KG1 (cell line): ENCODE data around the gene COL11A1.
"Not testable (repeated sequence)": the region's sequence is repeated elsewhere in the genome, so short reads cannot be mapped to it uniquely, and the experiment has no call there.

Source experiments
- DNase-seq: peaks from one replicate; lab custom pipeline; 2025; lab: John Stamatoyannopoulos, UW

The COL11A1 gene

DNA sequence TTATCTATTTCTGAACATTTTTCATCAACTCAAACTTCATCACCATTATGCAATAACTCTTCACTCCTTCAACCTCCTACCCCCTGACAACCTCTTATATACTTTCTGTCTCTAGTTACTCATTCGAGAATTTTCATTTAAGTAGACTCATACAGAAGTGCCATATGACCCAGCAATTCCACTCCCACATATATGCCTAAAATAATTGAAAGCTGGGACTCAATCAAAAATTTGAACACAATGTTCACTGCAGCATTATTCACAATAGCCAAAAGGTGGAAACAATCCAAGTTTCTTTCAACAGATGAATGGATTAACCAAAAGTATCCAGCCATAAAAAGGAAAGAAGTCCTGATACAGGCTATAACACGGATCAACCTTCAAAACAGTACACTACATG is 24.1 kb downstream of the COL11A1 start:
- DNase-seq = no peak

DNA sequence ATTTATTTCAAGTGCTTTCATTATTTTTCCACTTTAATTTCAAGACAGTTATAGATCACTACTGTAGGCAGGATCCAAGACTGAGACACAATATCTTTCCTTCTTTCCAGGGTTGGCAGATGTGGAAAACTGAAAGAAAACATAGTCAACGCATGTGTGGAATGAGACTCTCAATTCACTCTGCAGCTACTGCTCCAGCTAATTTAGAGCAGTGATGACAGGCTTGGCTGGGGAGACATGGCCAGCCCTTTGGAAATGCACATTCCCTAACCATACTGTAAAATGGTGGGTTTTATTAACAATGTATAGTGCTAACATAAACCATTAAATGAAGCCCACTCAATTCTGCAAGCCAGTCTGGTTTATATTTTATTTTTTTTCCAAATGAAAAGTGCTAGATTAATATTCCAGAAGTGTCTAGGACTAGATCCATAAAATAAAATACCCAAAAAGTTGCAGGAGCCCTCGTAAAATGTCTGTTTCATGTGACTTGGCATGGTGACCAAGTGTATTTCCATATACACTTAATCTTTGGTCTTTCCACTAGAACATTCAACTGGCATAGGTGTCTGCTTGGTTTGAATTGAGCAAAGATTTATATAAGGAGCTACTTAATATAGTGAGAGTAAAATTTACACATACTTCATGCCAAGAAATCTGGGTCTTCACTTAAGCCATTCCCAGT is 32.9 kb downstream of the COL11A1 start:
- no peak for DNase-seq

DNA sequence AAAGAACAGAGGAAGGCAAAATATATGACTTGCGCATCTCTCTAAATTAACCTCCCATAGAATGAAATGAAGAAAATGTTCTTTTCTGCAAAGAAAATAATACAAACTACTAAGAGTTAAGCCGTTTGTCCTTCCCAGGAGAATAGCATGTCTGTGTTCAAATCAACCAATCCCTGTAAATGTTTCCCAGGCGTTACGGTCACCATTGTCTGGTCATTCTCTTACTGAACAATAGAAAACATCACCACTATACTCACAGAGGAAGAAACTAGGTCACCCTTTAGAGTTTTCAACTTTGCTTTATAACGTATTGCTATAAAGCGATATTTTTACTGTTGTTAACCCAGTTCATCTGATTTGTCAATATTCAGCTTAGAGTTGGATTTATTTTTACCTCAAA is 34.1 kb downstream of the COL11A1 start:
- no peak for DNase-seq

GRCh38 chr1:103069201-103069600 is 39.1 kb downstream of the COL11A1 start:
- no peak for DNase-seq

GRCh38 chr1:103063921-103064320 is 44.4 kb downstream of the COL11A1 start:
- no peak for DNase-seq

DNA sequence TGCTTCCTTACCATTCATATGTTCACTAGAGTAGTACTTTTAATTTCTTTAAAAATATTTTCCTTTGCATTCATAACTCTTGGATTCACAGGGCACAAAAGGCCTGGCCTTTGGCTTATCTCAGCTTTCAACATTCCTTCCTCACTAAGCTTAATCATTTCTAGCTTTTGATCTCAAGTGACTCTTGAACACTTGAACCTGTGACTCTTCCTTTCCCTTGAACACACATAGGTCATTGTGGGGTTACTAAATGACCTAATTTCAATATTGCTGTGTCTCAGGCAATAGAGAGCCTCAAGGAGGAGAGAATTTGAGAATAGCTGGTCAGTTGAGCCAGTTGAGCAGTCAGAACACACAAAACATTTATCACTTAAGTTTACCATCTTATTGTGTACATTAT is 49.9 kb downstream of the COL11A1 start:
- no peak for DNase-seq

DNA sequence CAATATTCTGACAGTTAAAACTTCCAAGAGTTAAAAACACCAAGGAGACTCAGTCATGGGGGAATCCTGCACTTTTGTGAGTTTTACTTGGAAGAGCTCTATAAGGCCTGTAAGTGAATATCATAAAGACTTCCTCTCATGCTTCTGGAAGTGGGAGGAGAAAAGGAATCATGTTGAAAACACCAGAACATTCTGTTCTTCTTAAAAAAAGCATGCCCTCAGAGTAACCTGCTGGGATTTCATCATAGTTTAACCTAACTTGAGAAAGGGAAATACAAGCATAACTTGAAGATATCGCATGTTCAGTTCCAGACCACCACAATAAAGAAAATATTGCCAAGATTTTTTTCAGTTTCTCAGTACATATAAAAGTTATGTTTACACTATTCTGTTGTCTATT is 51.9 kb downstream of the COL11A1 start:
- DNase-seq = no peak

DNA sequence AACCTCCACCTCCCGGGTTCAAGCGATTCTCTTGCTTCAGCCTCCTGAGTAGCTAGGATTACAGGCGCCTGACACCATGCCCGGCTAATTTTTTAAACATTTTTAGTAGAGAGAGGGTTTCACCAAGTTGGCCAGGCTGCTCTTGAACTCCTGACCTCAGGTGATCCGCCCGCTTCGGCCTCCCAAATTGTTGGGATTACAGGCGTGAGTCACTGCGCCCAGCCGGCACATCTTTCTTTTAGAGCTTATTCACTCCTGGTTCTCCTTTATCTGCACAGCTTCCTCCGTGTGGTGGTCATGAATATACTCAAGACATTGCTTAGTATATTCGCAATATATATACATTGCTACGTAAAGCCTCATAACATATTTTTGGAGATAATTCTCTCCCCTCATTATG is 80.2 kb downstream of the COL11A1 start:
- not testable (repeated sequence) for DNase-seq

DNA sequence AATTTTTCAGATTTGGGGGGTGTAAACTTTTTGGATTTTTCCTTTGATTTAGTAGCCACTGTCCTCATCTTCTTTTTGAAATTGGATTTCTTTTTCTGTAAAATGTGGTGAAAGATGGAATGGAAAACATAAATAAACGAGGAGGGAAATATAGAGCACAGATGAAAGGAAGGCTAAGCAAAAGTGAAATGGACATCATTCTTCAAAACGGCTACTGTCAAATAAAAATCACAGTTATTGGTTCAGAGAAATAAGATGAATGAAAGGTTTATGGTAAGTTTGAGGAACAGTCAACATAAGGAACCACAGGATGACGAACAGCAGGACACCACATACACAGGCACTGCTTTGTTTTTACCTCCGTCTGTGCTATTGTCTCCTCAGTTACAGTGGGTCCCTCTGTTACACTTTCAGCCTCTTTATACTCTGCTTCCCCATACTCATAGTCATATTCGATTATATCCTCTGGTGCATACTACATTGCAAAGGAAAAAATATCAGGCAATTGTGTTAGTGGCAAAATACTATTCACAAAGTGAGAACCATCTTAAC is 82.4 kb downstream of the COL11A1 start:
- no peak for DNase-seq

DNA sequence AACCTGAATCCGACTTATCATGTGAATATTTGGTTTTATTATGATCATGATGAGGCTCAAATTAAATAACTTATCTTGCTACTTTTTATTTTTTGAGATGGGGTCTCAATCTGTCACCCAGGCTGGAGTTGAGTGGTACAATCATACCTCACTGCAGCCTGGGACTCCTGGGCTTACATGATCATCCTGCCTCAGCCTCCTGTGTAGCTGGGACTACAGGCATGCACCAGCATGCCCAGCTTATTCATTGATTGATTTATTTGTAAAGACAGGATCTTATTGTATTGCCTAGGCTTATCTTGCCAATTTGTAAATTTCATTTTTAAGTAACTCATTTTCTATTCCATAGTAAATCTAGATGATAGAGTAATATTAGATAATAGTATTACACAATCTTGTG is 84.3 kb downstream of the COL11A1 start:
- DNase-seq = no peak

GRCh38 chr1:103002005-103002404 is 106.3 kb downstream of the COL11A1 start:
- DNase-seq = no peak

DNA sequence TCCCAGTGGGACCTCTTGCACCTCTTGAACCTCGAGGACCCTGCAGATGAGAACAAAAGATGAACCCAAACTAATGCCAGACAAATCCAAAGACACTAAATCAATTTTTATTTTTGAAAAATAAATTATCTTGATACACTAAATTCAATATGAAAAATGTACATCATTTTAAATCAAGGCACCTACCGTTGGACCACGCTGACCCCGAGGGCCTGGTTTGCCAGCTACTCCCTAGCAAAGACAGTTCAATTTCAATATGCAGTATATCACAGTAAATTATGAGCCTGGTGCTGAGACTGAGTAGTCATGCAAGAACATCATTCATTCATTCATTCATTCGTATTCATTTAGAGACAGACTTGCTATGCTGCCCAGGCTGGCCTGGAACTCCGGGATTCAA is 129.4 kb downstream of the COL11A1 start:
- no peak for DNase-seq

GRCh38 chr1:102977292-102977691 is 131.0 kb downstream of the COL11A1 start:
- no peak for DNase-seq

DNA sequence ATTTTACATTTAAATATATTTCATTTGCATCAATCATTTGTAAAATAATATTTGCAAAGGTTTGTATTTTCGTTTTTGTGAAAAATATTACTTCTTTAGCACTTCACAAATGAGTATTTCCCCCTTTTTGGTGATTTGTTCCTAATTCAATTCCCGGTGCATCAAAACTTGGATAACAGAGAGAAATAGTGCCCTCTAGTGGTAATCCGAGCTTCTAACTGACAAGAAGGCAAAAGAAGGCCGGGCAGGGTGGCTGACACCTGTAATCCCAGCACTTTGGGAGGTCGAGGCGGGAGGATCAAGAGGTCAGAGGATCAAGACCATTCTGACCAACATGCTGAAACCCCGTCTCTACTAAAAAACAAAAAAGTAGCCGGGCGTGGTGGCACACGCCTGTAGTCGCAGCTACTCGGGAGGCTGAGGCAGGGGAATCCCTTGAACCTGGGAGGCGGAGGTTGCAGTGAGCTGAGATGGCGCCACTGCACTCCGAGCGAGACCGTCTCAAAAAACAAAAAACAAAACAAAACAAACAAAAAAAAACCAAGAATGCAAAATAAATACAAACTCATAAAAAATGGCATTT is 137.7 kb downstream of the COL11A1 start:
- DNase-seq = peak; percentile 28

DNA sequence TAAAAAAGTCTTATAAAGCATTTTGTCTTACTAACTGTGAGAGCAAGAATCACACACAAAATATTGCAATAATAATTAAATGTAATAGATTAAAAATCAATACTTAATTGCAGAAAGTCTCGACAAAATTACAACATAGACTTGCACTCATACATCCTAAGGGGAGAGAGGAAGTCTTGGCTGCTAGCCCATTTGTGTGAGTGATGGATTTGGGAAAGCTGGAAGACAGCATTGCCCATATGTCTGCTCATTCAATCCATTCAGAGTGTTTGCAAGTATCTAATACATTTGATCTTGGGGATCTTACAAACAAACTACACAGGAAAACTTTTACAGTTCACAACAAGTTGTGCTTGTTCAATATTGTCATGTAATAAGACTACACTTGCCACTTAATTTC is 140.5 kb downstream of the COL11A1 start:
- no peak for DNase-seq

DNA sequence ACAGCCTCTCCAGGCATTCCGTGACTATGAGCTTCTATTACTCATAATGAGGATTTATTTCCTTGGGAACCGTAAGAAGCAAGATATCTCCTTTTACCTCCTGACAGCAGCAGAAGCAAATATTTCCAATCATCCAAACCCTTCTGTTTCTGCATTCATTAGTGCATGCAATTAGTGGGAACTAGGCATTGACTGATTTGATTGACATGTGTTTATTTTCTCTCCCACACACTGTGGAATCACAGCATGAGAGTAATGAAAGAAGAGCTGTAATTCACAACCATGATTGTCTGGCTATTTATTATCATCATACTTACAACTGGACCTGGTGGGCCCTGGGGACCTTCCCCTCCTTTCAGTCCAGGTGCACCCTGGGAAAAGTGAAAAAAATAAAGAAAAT is 146.8 kb downstream of the COL11A1 start:
- DNase-seq = no peak

DNA sequence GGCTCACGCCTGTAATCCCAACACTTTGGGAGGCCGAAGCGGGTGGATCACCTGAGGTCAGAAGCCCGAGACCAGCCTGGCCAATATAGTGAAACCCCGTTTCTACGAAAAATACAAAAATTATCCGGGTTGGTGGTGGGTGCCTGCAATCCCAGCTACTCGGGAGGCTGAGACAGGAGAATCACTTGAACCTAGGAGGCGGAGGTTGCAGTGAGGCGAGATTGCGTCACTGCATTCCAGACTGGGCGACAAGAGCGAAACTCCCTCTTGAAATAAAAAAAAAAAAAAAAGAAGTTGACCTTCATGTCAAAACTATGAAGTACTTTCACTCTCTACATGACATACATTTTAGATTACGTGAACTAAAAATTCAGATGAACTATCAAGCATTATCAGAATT is 153.7 kb downstream of the COL11A1 start:
- no peak for DNase-seq

GRCh38 chr1:102952400-102952799 is 155.9 kb downstream of the COL11A1 start:
- DNase-seq = no peak

DNA sequence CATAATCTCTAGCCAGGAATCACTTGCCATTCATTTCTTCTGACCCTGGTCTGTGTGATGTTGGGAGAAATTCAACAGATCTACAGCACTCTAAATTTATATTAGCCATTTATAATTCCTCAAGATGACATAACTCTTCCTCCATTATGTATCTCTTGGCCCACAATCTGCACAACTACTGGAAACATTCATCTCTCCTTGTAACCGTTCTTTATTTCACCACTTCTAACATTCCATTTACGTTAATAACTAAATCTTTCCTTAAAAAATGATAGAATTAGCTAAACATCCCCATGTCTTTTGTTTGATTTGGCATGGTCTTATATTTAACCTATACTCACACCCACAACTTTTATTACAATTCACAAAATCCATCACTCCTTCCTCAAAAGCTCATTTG is 166.0 kb downstream of the COL11A1 start:
- no peak for DNase-seq

DNA sequence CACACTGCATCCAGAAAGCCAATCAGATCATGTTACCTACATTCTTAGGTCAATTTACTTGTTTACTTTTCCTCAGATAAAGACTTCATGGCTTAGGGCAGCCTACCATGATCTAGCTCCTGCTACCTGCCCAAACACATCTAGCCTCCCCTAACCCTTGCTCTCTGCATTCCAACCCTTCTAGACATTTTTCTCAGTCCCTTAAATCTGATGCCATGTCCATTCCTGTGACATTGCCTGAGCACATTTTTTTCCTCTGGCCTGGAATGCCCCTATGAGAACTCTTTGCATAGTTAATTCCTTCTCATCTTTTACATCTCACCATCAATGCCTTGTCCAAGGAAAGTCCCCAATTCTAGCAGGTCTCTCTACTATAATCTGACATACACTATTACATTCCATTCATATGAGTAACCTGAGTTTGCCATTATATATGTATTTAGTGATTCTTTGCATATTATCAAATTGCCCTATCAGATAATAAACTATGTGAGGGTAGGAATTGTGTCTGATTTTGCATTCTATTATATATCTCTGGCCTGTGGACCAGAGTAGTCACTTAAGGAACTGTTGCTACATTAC is 166.9 kb downstream of the COL11A1 start:
- DNase-seq = no peak

DNA sequence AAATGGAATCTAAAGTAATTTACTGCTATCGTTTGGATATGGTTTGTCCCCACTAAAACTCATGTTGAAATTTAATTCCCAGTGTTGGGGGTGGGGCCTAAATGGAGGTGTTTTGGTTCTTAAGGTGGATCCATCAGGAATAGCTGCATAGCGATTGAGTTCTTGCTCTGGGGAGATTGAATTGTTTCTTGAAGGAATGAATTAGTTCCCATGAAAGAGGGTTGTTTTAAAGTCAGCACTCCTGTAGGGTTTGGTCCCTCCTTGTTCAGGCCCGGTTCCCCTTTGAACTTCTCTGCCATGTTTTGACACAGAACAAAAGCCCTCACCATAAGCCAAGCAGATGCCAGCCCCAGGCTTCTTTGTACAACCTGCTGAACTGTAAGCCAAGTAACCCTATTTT is 170.9 kb downstream of the COL11A1 start:
- DNase-seq = no peak

DNA sequence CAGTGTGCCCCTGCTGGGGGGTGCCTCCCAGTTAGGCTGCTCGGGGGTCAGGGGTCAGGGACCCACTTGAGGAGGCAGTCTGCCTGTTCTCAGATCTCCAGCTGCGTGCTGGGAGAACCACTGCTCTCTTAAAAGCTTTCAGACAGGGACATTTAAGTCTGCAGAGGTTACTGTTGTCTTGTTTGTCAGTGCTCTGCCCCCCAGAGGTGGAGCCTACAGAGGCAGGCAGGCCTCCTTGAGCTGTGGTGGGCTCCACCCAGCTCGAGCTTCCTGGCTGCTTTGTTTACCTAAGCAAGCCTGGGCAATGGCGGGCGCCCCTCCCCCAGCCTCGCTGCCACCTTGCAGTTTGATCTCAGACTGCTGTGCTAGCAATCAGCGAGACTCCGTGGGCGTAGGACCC is 175.0 kb downstream of the COL11A1 start:
- DNase-seq = not testable (repeated sequence)

DNA sequence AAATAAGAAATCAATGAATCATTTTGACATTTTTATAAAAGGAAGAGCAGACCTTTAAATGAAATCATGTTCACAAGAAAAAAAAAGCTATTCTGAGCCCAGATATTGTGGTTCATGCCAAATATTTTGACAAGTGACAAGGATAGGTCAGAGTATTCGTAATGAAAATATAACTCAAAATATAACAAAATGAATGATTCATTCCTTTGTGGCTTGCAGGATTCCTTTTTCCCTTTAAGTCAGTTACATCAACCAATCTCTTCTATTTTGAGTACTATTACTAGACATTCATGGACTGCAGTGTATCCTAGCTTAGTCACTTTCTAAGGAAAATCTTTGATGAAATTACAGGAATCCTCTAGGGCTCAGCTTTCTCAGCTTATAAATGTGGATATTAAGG is 188.7 kb downstream of the COL11A1 start:
- no peak for DNase-seq

GRCh38 chr1:102901996-102902395 is 206.3 kb downstream of the COL11A1 start:
- no peak for DNase-seq
